Caki2 (cell line): ENCODE measurements around the gene TLE4. TPM values are rescaled to one million over a fixed set of nuclear protein-coding genes. Genes with fewer than 3 reads are reported as not detected.
A peak's percentile ranks its signal among the peaks of the same experiment; 100 is the strongest.

Source experiments
- DNase-seq: peaks from one replicate; pipeline ENCODE4 v3.0.0-alpha.2; 2015; ENCODE audit warnings: low read depth
- in situ Hi-C: cut with HindIII; loops from 2 replicates; pipeline ENCODE4 v1.10.0; 2016; ENCODE audit warnings: low sequenced_read_pairs, low pct_unique_long_range_greater_than_20kb, mixed read lengths
- total RNA-seq: library from RNA; depleted of rRNA; stranded (reverse); fragments of >200 nt; shearing (Covaris generic); gene quantifications from 2 replicates; pipeline ENCODE4 v1.2.3, GENCODE V29; 2014; ENCODE audit warnings: low replicate concordance

Gene TLE4
- total RNA-seq, 1 experiment from 2014 or later = 25.5 TPM

DNA sequence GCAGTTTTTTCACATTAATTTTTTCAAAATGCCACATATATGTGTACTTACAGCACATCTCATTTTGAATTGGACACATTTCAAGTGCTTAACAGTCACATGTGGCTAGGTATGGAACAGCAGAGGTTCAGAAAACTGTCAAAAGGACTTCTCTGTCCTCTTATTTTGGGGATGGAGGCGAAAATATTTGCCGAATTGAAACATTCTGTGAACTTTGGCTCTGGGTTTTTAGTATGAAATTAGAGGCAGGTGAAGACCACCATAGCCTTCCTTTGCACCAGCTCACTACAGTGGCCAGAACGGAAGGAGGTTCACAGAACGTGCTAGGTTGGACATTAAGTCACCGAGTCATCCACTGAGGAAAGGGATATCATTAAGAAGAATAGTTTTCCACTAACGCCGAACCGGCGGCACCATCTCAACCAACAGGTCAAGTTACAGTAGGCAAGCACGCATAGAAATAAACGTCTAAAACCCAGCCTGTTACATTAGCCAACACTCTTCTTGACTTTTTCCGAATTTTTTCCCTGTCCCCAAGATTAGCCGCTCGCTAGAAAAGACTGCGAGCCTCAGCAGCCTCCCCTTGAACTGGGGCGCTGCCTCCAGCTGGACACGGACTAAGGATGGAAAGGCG lies 1.8 kb upstream of the TLE4 start:
- no peak for DNase-seq
- in situ Hi-C loops = no loop called here

DNA sequence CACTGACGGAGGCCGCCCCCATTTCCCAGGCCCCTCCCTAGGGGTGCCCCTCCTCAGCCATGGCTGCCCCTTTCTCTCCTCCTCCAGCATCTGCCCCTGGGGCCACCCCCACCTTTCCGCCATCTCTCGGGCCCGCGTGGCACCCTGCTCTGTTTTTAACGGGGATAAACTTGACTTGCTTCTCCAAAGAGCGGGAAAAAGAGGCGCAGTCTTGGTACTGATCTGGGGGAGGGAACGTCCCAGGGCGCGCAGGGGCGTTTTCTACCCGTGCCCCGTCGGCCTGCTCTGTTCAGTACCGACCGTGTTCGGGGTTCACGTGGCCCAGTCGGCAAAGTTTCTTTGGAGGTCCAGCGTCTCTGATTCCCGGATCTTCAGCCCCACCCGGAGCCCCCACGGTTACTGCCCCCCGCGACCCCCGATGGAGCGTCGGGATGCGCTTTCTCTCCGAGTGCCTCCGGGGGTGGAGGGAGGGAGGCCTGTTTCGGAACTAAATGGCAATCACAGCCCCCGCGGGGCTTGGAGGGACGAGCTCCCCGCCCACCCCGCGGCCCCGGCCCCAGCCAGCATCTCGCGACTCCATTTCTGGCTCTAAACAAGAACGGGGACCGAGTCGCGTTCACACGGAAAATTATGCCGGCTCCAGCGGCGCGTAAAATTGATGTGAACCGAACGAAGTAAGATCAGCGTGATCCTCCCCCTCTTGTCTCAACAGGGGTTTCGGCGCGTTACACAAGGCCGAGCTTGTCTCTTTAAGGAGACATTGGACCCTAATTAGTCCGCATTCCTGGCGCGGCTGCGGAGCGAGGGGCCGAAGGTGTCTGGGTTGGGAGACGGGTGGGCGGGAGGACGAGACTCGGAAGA lies 1.1 kb upstream of the TLE4 start:
- DNase-seq = no peak
- in situ Hi-C loops = no loop called here

DNA sequence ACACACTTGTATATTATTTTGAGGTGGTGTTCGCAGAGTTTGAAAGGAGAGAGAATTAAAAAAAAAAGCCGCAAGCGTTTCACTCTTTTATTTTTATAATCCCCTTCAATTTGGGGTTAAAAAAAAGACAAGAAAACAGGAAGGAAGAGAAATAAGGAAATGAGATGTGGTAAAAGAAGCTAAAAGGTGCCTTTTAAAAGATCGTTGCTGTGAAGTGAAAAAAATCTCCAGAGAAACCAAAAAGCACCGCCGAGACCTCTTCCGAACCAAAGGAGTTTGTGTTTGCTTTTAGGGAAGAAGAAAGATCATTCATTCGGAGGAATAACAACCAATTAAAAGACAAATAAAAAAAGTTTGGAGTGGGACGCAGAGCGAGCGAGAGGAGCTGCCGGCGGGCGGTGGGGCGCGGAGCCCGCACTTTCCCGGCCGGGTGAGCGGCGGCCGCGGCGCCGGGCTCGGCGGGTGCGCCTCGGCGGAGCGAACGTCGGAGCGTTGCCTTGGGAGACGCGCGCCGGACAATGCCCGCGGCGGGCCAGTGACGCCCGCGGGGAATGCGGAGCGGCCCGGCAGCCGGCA lies 355 bp downstream of the TLE4 start:
- in situ Hi-C loops = no loop called here
- DNase-seq = no peak

GRCh38 chr9:79572608-79573411 lies 1.0 kb downstream of the TLE4 start:
- DNase-seq = peak; percentile 30
- in situ Hi-C loops = no loop called here

DNA sequence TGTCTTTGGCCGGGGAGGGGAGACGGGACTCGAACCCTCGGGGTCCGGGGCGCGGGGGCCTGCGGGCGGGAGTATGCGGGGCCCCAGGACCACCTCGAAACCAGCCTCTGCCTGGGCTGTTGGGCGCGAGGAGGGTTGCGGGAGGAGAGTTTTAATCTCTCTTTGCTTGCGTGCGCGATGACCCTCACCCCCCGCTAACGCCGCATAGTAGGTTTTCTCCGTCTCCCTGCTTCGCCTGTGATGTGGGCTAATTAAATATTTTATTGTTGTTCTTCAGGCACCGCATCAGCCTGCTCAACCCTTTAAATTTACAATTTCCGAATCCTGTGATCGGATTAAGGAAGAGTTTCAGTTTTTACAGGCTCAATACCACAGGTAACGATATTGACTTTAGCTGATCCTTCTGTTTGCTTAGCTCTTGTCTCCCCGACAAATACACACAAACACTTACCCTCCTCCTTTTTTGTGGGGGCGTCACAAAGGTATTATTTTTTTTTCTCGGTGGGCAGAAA lies 1.7 kb downstream of the TLE4 start:
- DNase-seq = peak; percentile 8
- in situ Hi-C loops = no loop called here

- in situ Hi-C loops = no loop called here
- DNase-seq = no peak
These were observed 2.4 kb downstream of the TLE4 start for GRCh38 chr9:79574136-79574535.

DNA sequence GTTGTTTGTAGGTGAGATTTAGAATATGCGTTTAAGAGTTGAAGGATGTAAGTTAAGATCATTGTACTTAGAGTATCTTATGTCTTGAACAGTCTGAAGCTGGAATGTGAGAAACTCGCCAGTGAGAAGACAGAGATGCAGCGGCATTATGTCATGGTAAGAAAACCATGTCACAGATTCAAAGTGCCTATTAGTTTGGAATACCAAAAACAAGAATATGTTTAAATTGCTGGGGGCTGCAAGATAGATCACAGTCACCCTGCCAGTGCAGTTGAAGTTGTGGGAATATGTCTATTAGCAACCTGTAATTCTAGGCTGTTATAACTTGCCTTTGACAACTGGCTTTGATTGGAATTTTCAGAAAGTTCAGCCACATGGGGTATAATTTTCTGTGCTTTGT lies 3.0 kb downstream of the TLE4 start:
- in situ Hi-C loops = no loop called here
- DNase-seq = no peak

GRCh38 chr9:79575547-79575946 lies 3.8 kb downstream of the TLE4 start:
- no peak for DNase-seq
- in situ Hi-C loops = no loop called here

- no peak for DNase-seq
- in situ Hi-C loops = no loop called here
These were observed 6.4 kb downstream of the TLE4 start for GRCh38 chr9:79577969-79578723.

- in situ Hi-C loops = no loop called here
- DNase-seq = no peak
These were observed 7.1 kb downstream of the TLE4 start for GRCh38 chr9:79578891-79579290.

- DNase-seq = no peak
- in situ Hi-C loops = no loop called here
These were observed 7.9 kb downstream of the TLE4 start for GRCh38 chr9:79579624-79580023.

GRCh38 chr9:79580055-79580454 lies 8.3 kb downstream of the TLE4 start:
- in situ Hi-C loops = no loop called here
- no peak for DNase-seq

GRCh38 chr9:79581388-79581787 lies 9.6 kb downstream of the TLE4 start:
- in situ Hi-C loops = no loop called here
- no peak for DNase-seq

GRCh38 chr9:79581794-79582193 lies 10.0 kb downstream of the TLE4 start:
- in situ Hi-C loops = no loop called here
- DNase-seq = peak; percentile 16

- no peak for DNase-seq
- in situ Hi-C loops = no loop called here
These were observed 12.3 kb downstream of the TLE4 start for GRCh38 chr9:79583952-79584654.

DNA sequence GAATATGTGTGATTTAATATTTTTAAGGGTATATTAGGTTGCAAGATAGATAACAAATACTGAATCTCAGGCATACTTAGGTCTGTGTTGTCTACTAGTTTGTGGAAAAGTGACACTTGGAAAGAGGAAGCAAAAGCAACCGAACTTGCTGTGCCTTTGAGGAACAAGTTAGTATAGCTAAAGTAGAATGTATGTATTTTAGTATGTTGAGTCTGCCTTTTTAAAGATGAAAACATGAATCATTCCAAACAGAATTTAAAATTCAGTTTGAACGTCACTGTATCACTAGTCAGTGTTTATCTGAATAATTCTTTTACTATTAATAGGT lies 12.9 kb downstream of the TLE4 start:
- in situ Hi-C loops = no loop called here
- DNase-seq = no peak

GRCh38 chr9:79588488-79589223 lies 16.9 kb downstream of the TLE4 start:
- in situ Hi-C loops = no loop called here

More at GRCh38 chr9:79588488-79589223, 16.9 kb downstream of the TLE4 start:
- DNase-seq = no peak
